NB4 (cell line): ENCODE data around the gene MYOM1.
"Not testable (repeated sequence)": the region's sequence is repeated elsewhere in the genome, so short reads cannot be mapped to it uniquely, and the experiment has no call there.

Experiments used
- DNase-seq: peaks from one replicate; pipeline ENCODE4 v3.0.0; 2010; ENCODE audit warnings: low read depth
- H3K4me3 ChIP-seq: one replicate; pipeline ENCODE4 v1.5.1; 2011; ENCODE audit warnings: mild to moderate bottlenecking, low read depth, low read length, moderate library complexity
- CTCF ChIP-seq: IDR thresholded peaks from one replicate; pipeline ENCODE4 v1.5.1; 2012; ENCODE audit warnings: low read depth, low read length
- MAX ChIP-seq: IDR thresholded peaks from 2 replicates; pipeline ENCODE4 v1.6.1; 2011; ENCODE audit warnings: low read depth, low read length
- MYC ChIP-seq: IDR thresholded peaks from 2 replicates; pipeline ENCODE4 v1.6.1; 2011; ENCODE audit warnings: low read depth, low read length
- POLR2A ChIP-seq: IDR thresholded peaks from 2 replicates; pipeline ENCODE4 v1.6.1; 2011; ENCODE audit warnings: mild to moderate bottlenecking; ENCODE audit not compliant: insufficient read length; ENCODE audit errors: extremely low read depth

The MYOM1 gene

GRCh38 chr18:3036108-3036507 lies 183.7 kb downstream of the MYOM1 start:
- TF ChIP-seq POLR2A (no peak), MAX (no peak), MYC (no peak), CTCF (no peak)
- no peak for DNase-seq
- no peak overlapping the region for H3K4me3 ChIP-seq

GRCh38 chr18:3035635-3036034 lies 184.1 kb downstream of the MYOM1 start:
- no peak overlapping the region for H3K4me3 ChIP-seq
- DNase-seq, result no peak
- no peak for TF ChIP-seq CTCF
- no peak for TF ChIP-seq MAX
- no peak for TF ChIP-seq POLR2A
- TF ChIP-seq MYC, result no peak

- H3K4me3 ChIP-seq, result no peak overlapping the region
- DNase-seq, result no peak
- TF ChIP-seq MYC, result no peak
- no peak for TF ChIP-seq CTCF
- no peak for TF ChIP-seq MAX
- no peak for TF ChIP-seq POLR2A
Measured at GRCh38 chr18:3032721-3033120, 187.0 kb downstream of the MYOM1 start.

- no peak for DNase-seq
- TF ChIP-seq MAX (no peak), CTCF (no peak), POLR2A (no peak), MYC (no peak)
- H3K4me3 ChIP-seq, result no peak overlapping the region
Measured at GRCh38 chr18:3029215-3029952, 190.4 kb downstream of the MYOM1 start.

GRCh38 chr18:3028115-3028514 lies 191.7 kb downstream of the MYOM1 start:
- H3K4me3 ChIP-seq, DNase-seq: not testable (repeated sequence)

- DNase-seq, result no peak
- no peak for TF ChIP-seq MAX
- no peak for TF ChIP-seq CTCF
- no peak overlapping the region for H3K4me3 ChIP-seq
Measured at GRCh38 chr18:3027370-3027891, 192.3 kb downstream of the MYOM1 start.
